Lung (tissue), 12 donors: ENCODE data around the gene CHM. TPM values are rescaled to one million over a fixed set of nuclear protein-coding genes. Genes with fewer than 3 reads are reported as not detected.
"Not testable (repeated sequence)": the region's sequence is repeated elsewhere in the genome, so short reads cannot be mapped to it uniquely, and the experiment has no call there.

Experiments used
- ATAC-seq: fragments of 200-7000 bp; cut with Tn5 transposase; one replicate; pipeline ENCODE4 v1.9.1; 2020; ENCODE audit warnings: moderate number of reproducible peaks; ENCODE audit not compliant: insufficient read depth, low FRiP score
- DNase-seq, 3 donors: peaks; one replicate each; pipeline ENCODE4 v3.0.0-alpha.2; 2013 to 2017
- H3K27ac ChIP-seq, 2 donors: one replicate each; pipeline ENCODE4 v1.5.1; 2013; ENCODE audit warnings: mild to moderate bottlenecking in 2 of 2, moderate library complexity in 2 of 2, control low read depth in 1 of 2, inconsistent platforms in 1 of 2, low read depth in 1 of 2, low read length in 1 of 2
- H3K27me3 ChIP-seq, 3 donors: one replicate each; pipeline ENCODE4 v1.5.1; 2013; ENCODE audit warnings: low read length in 2 of 3; ENCODE audit not compliant: control insufficient read depth in 3 of 3, insufficient read depth in 3 of 3
- H3K36me3 ChIP-seq, 4 donors: one replicate each; pipeline ENCODE4 v1.5.1; 2013; ENCODE audit warnings: low read length in 4 of 4, mild to moderate bottlenecking in 1 of 4, moderate library complexity in 1 of 4; ENCODE audit not compliant: control insufficient read depth in 4 of 4, insufficient read depth in 4 of 4
- H3K4me1 ChIP-seq, 5 donors: one replicate each; pipeline ENCODE4 v1.5.1; 2013; ENCODE audit warnings: low read length in 5 of 5, mild to moderate bottlenecking in 2 of 5, moderate library complexity in 1 of 5; ENCODE audit not compliant: control insufficient read depth in 5 of 5, insufficient read depth in 5 of 5
- H3K4me3 ChIP-seq: one replicate; pipeline ENCODE4 v1.5.1; 2013; ENCODE audit warnings: mild to moderate bottlenecking, control low read depth, moderate library complexity
- H3K9ac ChIP-seq, 2 donors: one replicate each; pipeline ENCODE4 v1.5.1; 2013; ENCODE audit warnings: low read length in 2 of 2, control low read depth in 1 of 2; ENCODE audit not compliant: insufficient read depth in 1 of 2
- H3K9me3 ChIP-seq, 4 donors: one replicate each; pipeline ENCODE4 v1.5.1; 2013; ENCODE audit warnings: low read length in 3 of 4, mild to moderate bottlenecking in 1 of 4, moderate library complexity in 1 of 4; ENCODE audit not compliant: control insufficient read depth in 4 of 4, insufficient read depth in 3 of 4
- CTCF ChIP-seq: IDR thresholded peaks from 2 replicates; pipeline ENCODE4 v1.5.1; 2012; ENCODE audit warnings: mild to moderate bottlenecking; ENCODE audit errors: control extremely low read depth, extremely low read depth
- WGBS, 2 donors: extraction: QIAGEN DNeasy Blood & Tissue Kit; methylation state at CpG; one replicate each; pipeline ENCODE4 v1.1.7; 2013; 5-methylcytosine and 5-hydroxymethylcytosine counted together
- polyA plus RNA-seq, 2 donors: library from polyadenylated mRNA; stranded (reverse); fragments of 200-250 nt; gene quantifications; one replicate each; pipeline ENCODE4 v1.2.1, GENCODE V29; 2013
- total RNA-seq, 2 donors: library from RNA; depleted of rRNA in 1 of 2; stranded (reverse); fragments of >200 nt in 1 of 2; gene quantifications; one replicate each; pipeline ENCODE4 v1.2.1, GENCODE V29; 2014 to 2021
- donor health status: control.
- donor health status: control.
- donor health status: Bipolar disorder and iron deficiency.
- donor health status: healthy.
- donor health status: DM: yes; HTN: yes; CAD: no.

CHM gene
- total and polyA plus RNA-seq, 4 donors: 9.2 to 44.8 (median 12.0) TPM

- Histone ChIP-seq H3K4me1 (no peaks in the 10 kb centered on the region), H3K27ac (no peak overlapping the region), H3K9ac (no peak overlapping the region), H3K9me3 (no peaks in the 10 kb centered on the region), H3K4me3 (no peak overlapping the region), H3K36me3 (peaks cover 0 to 2% (median 0%) of the 10 kb centered on the region in 4 donors), H3K27me3 (no peaks in the 10 kb centered on the region)
- 77 to 90% methylated on average over 5 of the region's 5 CpGs for WGBS, 2 donors
- TF ChIP-seq CTCF: no peak
- ATAC-seq (no peak), DNase-seq (no peak)
Observed at GRCh38 chrX:85963736-85964135, 83.6 kb downstream of the CHM start.

DNA sequence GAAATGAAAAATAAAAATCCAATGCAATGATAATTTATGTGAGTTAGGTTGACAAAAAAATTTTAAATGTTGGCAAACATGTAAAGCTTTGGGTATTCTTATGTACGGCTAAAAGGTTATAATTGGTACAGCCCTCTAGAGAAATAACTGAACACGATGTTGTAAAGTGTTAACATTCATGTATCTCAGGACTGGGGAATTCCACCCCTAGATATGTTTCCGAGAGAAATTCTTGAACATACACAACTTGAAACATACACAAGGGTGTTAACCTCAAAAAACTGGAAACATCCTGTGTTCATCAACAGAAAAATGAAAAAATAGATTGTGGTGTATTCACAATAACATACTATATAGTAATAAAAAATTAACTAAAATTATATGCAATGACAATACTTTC is 91.8 kb downstream of the CHM start:
- 84 to 98% methylated on average over 3 of the region's 3 CpGs for WGBS, 2 donors
- no peak for ATAC-seq
- Histone ChIP-seq H3K27ac (no peak overlapping the region), H3K27me3 (no peaks in the 10 kb centered on the region), H3K4me3 (no peak overlapping the region), H3K4me1 (no peaks in the 10 kb centered on the region), H3K36me3 (peaks cover 0 to 10% (median 3%) of the 10 kb centered on the region in 4 donors), H3K9me3 (peaks cover 0 to 7% (median 0%) of the 10 kb centered on the region in 4 donors), H3K9ac (no peak overlapping the region)
- DNase-seq: no peak
- no peak for TF ChIP-seq CTCF

DNA sequence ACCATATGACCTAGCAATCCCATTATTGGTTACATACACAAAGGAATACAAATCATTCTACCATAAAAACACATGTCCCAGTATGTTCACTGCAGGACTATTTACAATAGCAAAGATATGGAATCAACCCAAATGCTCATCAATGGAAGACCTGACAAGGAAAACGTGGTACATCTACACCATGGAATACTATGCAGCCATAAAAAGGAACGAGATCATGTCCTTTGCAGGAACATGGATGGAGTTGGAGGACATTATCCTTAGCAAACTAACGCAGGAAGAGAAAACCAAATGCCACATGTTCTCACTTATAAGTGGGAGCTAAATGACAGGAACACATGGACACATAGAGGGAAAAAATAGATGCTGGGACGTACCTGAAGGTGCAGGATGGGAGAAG is 102.6 kb downstream of the CHM start:
- peaks cover 2 to 26% (median 9%) of the 10 kb centered on the region in 4 donors for H3K36me3 ChIP-seq

DNA sequence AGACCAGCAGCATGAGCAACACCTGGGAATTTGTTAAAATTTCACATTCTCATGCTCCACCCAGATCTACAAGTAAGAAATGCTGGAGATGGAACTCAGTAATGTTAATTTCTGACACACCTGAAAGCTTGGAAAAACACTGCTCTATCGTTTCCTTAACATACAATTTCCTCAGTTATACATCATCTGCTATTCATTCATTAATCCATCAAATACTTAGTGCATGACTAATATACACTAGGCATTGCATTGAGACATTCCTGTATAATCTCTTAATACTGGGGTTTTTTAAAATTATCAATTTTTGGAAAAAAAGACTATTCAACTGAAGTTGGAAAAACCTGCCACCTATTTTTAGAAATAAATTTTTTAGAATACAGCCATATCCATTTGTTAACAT is 106.1 kb downstream of the CHM start:
- H3K9ac ChIP-seq: no peak overlapping the region
- ATAC-seq (no peak), DNase-seq (no peak)
- H3K4me3 ChIP-seq: no peak overlapping the region
- peaks cover 0 to 16% (median 6%) of the 10 kb centered on the region in 4 donors for H3K36me3 ChIP-seq
- no peaks in the 10 kb centered on the region for H3K27me3 ChIP-seq
- peaks cover 0 to 10% (median 6%) of the 10 kb centered on the region in 4 donors for H3K9me3 ChIP-seq
- H3K27ac ChIP-seq: no peak overlapping the region
- WGBS, 2 donors: 62 to 100% methylated on average over 1 of the region's 1 CpG
- no peaks in the 10 kb centered on the region for H3K4me1 ChIP-seq
- TF ChIP-seq CTCF: no peak

More for the DNA sequence above, 102.6 kb downstream of the CHM start:
- H3K4me1 ChIP-seq, H3K27me3 ChIP-seq, H3K9ac ChIP-seq, DNase-seq, H3K4me3 ChIP-seq, H3K27ac ChIP-seq, ATAC-seq: not testable (repeated sequence)
- WGBS, 2 donors: 79 to 98% methylated on average over 4 of the region's 4 CpGs
- peaks cover 0 to 11% (median 8%) of the 10 kb centered on the region in 4 donors for H3K9me3 ChIP-seq

- H3K27ac ChIP-seq, DNase-seq, H3K9ac ChIP-seq, H3K36me3 ChIP-seq, H3K4me1 ChIP-seq, H3K4me3 ChIP-seq, H3K9me3 ChIP-seq, ATAC-seq, H3K27me3 ChIP-seq: not testable (repeated sequence)
- WGBS, 2 donors: 48 to 57% methylated on average over 3 of the region's 3 CpGs
Observed at GRCh38 chrX:85939942-85940341, 107.4 kb downstream of the CHM start.

DNA sequence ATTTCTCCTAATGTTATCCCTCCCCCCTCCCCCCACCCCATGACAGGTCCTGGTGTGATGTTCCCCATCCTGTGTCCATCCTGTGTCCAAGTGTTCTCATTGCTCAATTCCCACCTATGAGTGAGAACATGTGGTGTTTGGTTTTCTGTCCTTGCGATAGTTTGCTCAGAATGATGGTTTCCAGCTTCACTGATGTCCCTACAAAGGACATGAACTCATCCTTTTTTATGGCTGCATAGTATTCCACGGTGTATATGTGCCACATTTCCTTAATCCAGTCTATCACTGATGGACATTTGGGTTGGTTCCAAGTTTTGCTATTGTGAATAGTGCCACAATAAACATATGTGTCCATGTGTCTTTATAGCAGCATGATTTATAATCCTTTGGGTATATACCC is 113.0 kb downstream of the CHM start:
- not testable (repeated sequence) for H3K9me3 ChIP-seq, DNase-seq, H3K4me3 ChIP-seq, H3K27ac ChIP-seq, H3K27me3 ChIP-seq, H3K9ac ChIP-seq, H3K36me3 ChIP-seq, H3K4me1 ChIP-seq, ATAC-seq
- WGBS, 2 donors: 80 to 90% methylated on average over 2 of the region's 2 CpGs
